HG02981 (cell line): ENCODE results near the gene PTPRR.
"Not testable (repeated sequence)": the region's sequence is repeated elsewhere in the genome, so short reads cannot be mapped to it uniquely, and the experiment has no call there.

Experiments
- ATAC-seq: cut with Tn5 transposase; IDR thresholded peaks from one replicate; pipeline ENCODE4 v1.9.1; 2021; ENCODE audit warnings: mild to moderate bottlenecking, moderate library complexity; ENCODE audit not compliant: unreplicated experiment

Gene PTPRR

DNA sequence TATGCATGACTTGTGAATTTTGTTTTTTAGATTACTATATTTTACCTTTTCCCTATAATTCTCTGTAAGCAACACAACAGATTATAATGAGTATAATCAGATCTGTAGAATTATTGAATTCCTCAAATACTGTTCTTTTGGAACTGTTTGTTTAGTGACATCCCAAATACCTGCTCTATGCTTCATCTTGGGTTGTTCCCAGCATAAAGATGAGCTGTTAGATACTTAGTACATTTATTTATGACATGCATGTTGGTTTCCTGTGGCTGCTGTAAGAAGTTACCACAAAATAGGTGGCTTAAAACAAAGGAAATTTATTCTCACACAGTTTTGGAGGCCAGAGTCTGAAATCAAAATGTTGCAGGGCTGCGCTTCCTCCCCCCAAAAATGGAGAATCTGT is 78.4 kb downstream of the PTPRR start:
- no peak for ATAC-seq

DNA sequence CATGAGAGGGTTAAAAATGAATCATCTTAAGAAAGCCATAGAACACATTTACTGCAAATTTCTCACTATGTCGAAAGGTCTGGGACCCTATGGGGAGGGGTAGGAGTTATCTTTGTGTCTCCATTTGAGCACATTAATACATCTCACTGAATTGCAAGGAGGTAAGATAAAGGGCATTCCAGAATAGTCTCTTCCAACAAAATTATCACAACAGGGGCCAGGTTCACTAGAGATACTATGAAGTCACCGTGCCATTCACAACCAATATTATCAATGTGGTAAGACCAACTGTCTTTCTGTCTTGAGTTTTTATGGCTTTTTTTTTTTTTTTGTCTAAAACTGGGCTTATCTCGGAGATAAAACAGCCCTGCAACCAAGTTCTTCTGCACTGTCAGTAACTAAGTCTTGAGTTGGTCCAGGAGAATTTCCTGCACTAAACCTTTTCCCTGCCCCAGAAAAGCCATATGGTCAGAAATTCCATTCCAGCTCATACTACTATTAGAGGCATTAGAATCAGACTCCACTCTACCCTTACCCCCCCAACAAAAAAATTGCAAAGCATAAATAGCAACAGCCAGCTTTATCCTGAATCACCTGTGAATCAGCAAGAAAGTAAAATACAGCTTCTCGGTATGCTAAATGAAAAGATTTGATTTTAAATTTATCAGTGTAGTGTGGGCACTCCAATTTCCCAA is 79.7 kb downstream of the PTPRR start:
- no peak for ATAC-seq

DNA sequence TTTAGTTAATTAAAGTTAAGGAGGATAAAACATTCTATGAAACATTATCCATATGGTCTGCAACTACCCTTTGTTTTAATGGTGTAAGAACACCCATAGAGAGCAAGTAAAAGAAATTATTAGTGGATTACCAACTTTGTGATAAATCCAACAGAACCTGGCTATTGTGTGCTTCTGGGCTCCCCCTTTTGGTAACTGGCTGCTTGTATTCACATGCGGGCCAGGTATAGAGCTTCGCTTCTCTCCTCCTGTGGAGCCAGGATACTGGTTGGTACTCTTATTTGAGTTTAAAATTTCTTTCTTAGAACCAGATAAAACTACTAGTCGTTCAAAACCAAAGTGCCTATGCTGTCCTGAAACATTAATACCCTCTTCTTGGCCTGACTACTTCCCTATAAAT is 81.0 kb downstream of the PTPRR start:
- ATAC-seq, result no peak

DNA sequence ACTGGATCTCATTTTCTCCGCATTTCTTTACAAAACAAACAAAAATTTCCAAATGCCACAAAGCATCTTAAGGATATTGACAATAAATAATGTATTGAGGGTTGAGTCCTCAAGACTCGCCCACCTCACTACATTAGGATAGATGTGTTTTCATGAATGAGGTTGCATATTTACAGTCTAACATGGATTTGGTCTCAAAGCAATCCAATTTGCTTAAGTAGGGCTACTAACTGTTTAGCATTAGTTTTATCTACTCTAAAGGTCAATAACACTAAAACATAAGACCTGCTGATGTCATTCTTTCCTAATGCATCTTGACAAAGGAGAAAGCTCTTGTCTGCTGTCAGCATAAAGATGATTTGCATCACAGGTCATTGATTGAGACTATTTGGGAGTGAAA is 82.4 kb downstream of the PTPRR start:
- ATAC-seq, result no peak

DNA sequence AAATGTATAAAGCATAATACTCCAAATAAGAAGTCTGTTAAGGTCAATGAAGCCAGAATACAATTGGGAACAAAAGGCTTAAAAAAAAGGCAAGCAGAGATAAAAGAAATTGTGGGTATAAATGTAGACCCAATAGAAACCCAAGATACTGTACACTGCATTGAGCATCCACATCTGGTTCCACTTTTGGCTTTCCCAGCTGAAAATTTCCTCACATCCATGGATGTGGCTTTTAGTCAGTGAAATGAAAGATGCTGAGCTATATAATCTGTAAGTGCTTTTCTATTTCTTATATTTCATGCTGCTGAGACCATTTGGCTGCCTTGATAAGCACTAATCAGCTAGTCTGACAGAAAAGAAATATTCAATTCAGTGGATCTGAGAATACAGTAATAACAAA is 83.5 kb downstream of the PTPRR start:
- ATAC-seq, result no peak

DNA sequence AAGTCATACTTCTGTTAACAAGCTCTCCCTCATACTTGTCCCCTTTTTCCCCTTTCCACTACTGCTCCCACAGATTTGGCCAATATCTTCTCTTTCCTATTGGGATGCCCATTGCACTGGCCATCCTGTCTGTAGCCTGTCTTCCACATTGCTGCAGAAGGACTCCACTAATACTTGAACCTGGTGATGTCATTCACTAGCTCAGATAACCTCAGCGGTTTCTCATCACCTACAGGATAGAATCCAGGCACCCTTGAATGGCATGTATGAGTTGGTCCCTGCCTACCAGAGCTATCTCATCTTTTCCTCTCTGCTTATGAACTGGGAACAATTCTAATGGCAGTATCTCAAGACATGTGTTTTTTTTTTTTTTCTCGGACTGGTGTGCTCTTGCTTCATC is 84.6 kb downstream of the PTPRR start:
- no peak for ATAC-seq

DNA sequence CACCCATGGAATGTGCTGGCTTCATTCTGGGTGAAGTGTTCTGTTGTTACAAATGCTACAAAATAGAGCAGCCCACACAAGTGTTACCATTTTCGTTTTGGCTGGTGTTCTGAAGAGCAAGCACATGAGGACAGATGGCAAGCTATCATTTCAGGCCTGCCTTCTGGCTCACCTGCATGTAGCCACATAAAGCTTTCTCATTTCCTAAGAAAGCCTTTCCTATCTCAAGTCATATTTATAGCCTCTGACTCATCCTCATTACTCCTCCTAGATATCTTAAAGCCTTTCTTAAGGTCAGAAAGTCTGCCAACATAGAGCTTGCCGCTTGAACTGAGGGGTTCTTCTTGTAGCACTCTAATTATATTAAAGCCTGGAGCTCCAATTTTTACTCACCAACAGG is 89.0 kb downstream of the PTPRR start:
- ATAC-seq, result no peak

DNA sequence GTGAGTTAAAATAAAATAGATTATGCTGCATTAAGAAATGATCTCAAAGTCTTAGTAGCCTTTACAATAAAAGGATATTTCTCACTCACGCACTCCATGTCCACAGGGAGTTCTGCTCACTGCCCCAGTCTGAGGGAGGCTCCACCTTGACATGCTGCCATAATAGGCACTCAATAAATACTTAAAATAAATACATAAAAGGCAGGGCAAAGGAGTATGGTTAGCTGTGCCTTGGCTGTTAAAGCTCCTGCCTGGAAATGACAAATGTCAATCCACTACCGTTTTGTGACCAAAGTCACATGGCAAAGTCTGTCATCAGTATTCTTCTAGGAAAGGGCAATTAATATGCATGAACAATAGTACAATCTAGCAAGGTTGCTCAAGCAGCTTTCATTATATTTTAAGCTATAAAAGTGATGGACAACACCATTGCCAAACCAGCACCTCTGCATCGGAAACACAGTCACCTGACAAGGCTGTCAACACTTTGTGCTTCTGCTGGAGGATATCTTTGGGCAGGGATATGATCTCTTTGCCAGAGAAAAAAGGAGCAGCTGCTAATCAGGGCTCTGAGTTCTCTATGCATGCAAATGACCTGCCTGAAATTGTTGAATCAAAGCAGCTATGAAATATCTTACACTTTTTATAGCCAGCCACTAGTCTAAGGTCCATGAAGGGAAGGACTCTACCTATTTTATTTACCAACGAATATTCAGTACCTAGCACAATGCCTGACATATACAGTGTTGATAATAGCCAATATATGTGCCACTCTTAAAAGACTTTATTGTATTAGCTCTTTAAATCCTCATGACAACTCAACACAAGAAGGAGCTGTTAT is 90.1 kb downstream of the PTPRR start:
- no peak for ATAC-seq

DNA sequence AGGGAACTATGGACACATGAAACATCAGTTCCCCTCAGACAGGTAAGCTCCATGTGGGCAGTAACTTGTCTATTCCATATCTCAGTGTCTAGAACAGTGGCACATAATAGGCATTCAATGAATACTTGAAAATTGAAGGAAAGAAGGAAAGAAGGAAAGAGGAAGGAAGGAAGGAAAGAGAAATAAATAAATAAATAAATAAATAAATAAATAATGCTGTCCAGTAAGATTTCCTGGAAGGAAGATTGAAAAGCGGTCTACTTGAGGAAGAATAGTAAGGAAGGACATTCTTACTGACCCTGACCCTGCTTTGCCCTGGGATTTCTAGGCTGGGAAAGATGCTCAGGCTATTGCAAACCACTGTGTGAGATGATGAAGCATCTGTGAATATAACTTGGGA is 91.5 kb downstream of the PTPRR start:
- ATAC-seq, result no peak

DNA sequence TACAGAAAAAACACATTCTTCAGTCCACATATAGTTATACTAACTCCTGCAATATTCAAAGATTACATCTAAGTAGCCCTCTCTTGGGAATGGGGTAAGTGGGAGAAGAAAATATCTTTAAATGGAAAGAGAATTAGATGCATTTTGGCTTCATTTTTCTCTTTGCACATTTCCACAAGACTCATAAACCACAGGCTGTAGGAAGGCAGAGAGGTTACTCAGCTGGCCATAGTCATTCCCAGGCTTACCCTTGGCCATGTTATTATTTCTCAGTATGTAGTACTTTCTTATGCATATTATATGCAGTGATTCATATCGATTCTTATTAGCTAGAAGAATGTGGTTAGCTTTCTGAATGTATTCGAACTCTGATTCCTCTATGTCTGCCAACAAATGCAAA is 92.2 kb downstream of the PTPRR start:
- no peak for ATAC-seq

DNA sequence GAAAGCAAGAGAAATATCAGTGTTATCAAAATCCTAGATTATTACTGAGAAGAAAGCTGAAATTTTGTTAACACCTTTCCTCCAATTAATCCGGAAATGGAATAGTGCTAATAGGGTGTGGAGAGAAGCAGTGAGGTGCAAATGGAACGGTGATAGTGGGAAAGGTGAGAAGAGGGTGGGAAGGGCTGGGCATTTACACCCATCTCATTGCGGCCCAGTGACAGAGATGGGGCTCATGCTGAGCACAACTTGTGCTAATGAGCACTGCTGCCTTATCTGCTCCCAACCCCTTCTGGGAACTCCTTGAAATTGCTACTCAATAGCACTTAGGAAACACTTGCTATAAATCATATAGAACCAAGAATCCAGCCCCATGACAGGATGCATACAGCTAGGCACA is 94.4 kb downstream of the PTPRR start:
- no peak for ATAC-seq

DNA sequence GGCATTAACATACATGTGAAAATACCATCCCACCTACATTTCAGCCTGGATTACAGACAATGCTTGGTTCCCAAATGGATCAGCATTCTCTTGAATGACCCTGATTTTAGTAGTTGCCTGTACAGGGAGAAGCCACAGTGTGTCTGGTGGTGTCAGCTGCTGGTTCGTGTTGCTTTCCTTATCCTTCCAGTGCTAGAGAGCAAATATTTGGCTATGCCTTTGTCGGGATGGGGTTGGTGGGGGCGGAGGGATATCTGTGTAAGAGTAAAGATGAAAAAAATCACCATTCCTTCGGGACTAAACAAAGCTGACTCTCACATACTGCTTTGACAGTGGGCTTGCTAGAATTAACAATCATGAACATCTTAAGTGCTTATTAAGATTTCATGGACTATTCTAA is 96.0 kb downstream of the PTPRR start:
- ATAC-seq, result no peak

DNA sequence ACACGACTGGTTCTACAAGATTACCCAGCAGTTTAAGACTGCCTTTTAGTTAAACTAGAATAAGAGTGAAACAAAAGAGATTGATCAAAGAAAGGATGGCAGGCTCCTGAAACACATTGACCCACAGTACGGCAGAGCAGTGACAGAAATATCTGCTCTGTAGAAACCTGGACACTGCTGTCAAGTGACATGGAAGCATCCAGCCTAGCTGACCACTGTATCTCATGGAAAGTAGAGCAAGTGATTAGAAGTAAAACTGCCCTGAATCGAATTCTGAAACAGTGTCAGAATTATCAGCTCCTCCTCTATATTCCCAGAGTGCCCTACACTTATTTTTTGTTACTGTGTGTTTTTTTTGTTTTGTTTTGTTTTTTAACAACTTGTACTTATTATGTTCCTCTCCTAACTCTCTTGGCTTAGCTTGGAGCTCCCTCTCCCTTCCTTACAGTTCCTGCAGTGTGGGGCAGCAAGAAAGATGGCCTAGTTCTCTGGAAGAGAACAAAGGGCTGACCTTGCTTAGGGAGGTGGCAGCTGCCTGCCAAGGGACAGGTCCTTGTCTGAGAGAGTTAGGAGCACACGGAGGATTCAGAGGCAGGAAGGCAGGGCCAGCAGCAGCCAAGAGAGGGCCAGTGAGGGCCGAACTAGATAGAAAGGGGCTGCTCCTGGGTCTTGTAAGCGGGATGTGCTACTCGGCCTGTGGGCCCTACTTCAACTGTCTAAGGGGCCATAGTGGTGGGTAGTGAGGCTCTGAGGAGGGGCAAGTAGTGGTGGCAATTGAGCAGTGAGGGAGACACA is 97.2 kb downstream of the PTPRR start:
- ATAC-seq, result no peak

DNA sequence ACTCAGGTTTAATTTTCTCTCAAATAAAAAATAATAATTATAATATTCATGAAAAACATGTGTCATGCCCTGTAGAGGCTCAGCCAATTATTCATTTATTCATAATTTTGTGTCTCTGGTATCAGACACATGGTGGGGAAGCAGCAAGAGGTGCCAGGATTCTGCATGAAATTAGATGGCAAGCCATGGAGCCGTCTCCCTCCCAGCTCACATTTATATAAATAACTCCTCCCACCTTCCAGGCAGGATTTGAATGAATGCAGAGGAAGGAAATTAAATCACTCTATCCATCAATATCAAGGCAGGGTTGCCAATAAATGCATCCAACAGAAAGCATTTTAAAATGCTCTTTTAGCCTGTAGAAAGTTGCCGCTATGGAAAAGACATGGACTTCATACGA is 98.1 kb downstream of the PTPRR start:
- ATAC-seq, result no peak

DNA sequence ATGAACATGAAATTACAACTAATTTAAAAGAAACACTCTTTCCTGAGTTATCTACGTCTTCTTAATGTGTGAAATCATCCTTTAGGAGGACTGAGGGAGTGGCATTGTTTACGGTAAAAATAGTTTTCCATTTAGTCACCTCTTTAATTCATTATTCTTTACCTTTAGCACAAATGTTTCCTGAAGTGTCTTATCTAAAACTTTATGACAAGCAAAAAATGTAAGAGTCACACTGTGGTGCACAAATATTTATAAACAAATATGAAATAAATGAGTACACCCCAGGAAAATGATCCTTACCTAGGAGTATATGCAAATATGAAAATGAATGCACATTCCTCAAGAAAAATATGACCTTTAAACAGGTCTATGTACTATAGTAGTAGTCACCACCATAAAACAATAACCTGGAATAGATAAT is 104.6 kb downstream of the PTPRR start:
- no peak for ATAC-seq

DNA sequence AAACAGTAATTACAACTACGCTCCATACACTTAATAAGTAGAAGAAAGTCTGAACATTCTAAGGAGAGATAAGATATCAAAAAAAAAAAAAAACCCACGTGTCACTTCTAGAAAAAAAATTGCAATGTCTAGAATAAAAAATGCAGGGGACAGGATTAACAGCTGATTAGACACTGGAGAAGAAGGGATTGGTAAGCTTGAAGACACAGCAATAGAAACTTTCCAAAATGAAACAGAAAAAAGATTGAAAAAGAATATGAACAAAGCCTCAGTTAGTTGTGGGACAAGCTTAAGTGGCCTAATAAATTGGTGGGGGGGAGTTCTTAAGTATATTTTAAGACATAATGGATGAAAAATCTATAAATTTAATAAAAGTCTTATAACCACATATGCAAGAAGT is 105.5 kb downstream of the PTPRR start:
- no peak for ATAC-seq

DNA sequence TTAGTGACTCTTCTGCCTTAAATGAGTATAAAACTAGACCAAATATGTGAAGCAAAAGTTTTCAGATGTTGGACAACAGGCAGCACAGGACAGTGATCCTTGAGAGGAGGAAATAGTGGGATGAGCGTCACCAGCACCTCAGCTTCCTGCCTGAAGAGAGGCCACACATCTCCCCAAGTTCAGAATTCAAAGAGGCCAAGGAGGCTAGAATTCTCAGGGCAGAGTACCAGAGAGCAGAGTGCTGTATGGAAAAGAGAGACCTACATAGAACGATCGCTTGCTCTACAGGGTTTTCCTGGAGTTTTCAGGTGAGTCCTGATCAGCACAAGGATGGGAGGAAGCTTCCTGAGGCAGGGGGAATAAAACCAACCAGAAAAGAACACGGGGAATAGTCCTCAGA is 107.0 kb downstream of the PTPRR start:
- no peak for ATAC-seq

DNA sequence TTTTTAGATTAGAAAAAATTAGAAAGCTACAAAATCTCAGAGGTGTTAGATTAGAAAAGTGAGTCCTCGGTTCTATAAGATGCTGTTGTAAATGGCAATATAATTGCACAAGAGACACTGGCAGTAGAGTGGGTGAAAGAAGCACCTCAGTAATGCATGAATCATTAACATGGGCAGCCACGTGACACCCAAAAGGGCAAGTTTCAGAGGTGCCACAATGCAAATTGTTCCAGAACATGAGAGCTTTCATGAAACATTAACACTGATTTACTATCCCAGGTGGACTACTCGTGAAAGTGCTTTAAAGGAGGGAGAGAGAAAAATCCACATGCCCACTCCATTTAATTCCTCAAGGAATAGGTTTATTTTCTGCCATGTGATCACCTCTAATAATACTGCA is 108.4 kb downstream of the PTPRR start:
- ATAC-seq, result peak; percentile 84

DNA sequence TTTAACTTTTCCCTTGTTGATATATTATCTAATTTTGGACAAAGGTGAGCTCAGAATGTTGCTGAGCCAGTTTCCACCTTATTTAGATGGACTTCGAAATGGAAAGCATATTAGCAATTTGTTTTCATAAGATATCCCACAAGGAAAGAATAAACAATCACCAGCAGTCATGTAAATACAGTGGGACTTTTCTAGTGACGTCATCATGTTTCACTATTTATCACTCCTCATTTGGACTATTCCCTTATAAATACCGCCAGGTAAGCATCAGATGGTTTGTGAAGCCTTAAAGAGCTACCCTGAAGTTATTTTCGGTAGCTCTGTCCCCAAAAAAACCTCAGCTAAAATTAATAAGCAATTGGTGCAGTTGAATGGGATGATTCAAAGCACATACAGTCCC is 110.7 kb downstream of the PTPRR start:
- ATAC-seq, result no peak

DNA sequence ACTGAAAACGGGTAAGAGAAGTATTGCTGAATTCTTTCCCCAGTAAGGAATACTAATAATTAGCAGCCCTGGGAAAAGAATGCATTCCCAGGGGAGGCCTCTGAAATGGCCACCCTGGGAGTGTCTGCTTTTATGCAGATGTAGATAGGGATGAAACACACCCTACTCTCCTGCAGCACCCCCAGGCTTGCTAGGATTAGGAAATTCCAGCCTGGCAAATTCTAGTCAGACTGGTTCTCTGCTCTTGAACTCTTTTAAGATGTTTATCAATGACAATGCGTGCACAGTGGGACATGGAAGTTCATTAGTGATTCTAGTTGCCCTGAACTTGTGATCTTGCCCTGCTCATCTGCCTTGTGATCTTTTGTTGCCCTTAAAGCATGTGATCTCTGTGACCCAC is 112.5 kb downstream of the PTPRR start:
- ATAC-seq, result not testable (repeated sequence)

DNA sequence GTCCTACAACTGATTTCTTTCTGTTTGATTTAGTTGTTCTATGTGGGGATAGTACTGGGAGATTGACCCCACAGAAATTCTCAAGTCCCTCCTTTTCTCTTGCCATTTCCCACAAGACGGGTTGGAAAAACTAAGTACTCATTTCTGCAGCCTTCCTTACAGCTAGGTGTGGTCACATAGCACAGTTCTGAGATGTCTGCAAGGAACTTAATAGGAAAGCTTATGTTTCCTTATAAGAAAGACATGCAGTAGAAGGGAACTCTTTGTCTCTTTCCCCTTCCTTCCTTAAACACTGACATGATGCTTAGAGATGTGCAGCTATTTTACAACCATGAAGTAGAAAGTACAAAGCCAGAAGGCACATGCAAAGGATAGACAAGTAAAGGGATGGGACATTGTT is 113.7 kb downstream of the PTPRR start:
- ATAC-seq, result no peak

DNA sequence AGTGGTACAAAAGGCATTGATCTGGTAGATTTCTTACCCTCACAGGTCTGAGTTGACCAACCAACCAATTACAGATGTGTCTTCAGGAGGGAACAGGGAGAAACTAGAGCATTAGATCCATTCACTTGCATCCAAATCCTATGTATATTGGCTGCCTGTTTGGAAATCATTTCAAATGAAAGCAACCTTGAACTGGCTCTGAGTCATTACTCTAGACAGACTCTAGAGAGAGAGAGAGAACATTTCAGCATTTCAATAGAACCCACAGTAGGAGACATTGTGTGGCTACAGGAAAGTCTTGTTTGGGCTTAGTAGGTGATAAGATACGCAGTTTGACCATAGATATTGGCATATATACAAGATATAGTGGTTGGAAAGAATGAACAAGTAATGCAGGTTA is 114.5 kb downstream of the PTPRR start:
- no peak for ATAC-seq
